Stomach smooth muscle (tissue), 2 donors: Measurements from ENCODE around the gene USP44.

Experiments
- H3K27ac ChIP-seq: one replicate; pipeline ENCODE4 v1.7.0; 2013; ENCODE audit warnings: mild to moderate bottlenecking, low read length, inconsistent platforms
- H3K27me3 ChIP-seq, 2 donors: one replicate each; pipeline ENCODE4 v1.7.0; 2013; ENCODE audit warnings: low read length in 2 of 2; ENCODE audit not compliant: insufficient read depth in 2 of 2, control insufficient read depth in 1 of 2
- H3K36me3 ChIP-seq, 2 donors: one replicate each; pipeline ENCODE4 v1.7.0; 2013; ENCODE audit warnings: low read length in 2 of 2; ENCODE audit not compliant: control insufficient read depth in 2 of 2, insufficient read depth in 2 of 2
- H3K4me1 ChIP-seq: one replicate; pipeline ENCODE4 v1.7.0; 2013; ENCODE audit warnings: low read length; ENCODE audit not compliant: control insufficient read depth, insufficient read depth
- H3K4me3 ChIP-seq, 2 donors: one replicate each; pipeline ENCODE4 v1.7.0; 2013; ENCODE audit warnings: low read length in 2 of 2
- H3K9ac ChIP-seq, 2 donors: one replicate each; pipeline ENCODE4 v1.7.0; 2013; ENCODE audit warnings: low read length in 2 of 2, mild to moderate bottlenecking in 1 of 2
- H3K9me3 ChIP-seq, 2 donors: one replicate each; pipeline ENCODE4 v1.7.0; 2013; ENCODE audit warnings: low read length in 2 of 2; ENCODE audit not compliant: control insufficient read depth in 2 of 2
- donor health status: healthy.
- donor health status: Pancreatic carcinoma.

Gene USP44

DNA sequence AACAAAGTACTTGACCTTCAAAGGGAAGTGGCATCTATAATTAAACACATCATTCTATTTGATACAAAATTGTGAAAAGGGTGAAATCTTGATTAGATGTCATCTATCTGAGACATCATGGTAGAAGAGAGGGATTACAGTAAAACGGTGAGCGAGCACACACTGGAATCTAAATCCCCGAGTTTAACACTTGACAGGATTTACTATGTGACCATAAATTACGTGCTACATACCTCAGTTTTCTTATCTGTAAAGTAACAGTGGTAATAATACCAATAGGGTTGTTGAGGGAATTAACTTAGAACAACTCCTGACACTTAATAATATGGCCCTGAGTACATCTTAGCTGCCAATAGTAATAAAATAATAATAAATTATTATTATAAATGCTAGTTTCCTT, 13.3 kb downstream of the USP44 start:
- Histone ChIP-seq H3K27ac (no peak overlapping the region), H3K9ac (no peak overlapping the region), H3K4me1 (peaks cover 4% of the 10 kb centered on the region), H3K4me3 (no peak overlapping the region), H3K27me3 (no peaks in the 10 kb centered on the region), H3K36me3 (no peaks in the 10 kb centered on the region), H3K9me3 (no peaks in the 10 kb centered on the region)

DNA sequence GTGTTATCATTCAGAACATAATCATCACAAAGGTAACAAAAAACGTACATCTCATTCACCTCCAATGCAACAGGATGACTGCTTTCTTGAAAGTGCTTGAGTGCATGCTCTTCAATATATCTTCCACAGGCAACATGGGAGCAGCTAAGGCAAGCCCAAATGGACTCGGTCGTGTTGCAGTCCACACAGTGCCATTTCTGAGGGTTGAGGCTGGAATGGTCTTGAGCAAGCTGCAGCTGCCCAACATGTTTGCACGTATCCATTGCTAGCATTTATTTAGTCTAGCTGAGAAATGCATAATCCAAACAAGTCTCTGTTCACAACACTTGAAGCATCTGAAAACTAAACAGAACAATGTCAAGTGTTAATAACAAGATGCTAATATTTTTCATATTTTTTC, 17.3 kb downstream of the USP44 start:
- H3K9ac ChIP-seq, result no peak overlapping the region
- no peak overlapping the region for H3K4me3 ChIP-seq
- H3K27ac ChIP-seq, result no peak overlapping the region
- H3K4me1 ChIP-seq, result peaks cover 4% of the 10 kb centered on the region
- H3K9me3 ChIP-seq, result no peaks in the 10 kb centered on the region
- no peaks in the 10 kb centered on the region for H3K27me3 ChIP-seq
- no peaks in the 10 kb centered on the region for H3K36me3 ChIP-seq

DNA sequence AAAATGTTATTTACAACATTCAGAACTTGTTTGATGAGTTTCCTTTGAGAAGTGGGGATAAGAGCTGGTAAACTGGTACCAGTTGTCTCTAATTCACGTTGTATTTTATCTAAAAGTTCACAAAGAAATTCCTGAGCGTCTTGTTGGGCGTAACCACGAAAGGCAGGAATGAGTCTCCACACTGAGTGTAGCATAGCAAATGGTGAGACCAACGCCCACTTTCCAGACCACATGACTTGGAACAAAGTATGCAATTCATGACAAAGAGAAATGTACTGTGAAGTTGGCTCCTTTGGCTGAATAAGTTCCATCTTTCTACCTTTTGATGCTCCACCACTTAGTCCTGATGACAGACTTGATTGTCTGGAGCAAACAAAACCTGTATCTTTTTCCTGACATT, 18.4 kb downstream of the USP44 start:
- no peaks in the 10 kb centered on the region for H3K36me3 ChIP-seq
- peaks cover 4% of the 10 kb centered on the region for H3K4me1 ChIP-seq
- no peak overlapping the region for H3K27ac ChIP-seq
- H3K9ac ChIP-seq, result no peak overlapping the region
- no peak overlapping the region for H3K4me3 ChIP-seq
- no peaks in the 10 kb centered on the region for H3K9me3 ChIP-seq
- no peaks in the 10 kb centered on the region for H3K27me3 ChIP-seq

DNA sequence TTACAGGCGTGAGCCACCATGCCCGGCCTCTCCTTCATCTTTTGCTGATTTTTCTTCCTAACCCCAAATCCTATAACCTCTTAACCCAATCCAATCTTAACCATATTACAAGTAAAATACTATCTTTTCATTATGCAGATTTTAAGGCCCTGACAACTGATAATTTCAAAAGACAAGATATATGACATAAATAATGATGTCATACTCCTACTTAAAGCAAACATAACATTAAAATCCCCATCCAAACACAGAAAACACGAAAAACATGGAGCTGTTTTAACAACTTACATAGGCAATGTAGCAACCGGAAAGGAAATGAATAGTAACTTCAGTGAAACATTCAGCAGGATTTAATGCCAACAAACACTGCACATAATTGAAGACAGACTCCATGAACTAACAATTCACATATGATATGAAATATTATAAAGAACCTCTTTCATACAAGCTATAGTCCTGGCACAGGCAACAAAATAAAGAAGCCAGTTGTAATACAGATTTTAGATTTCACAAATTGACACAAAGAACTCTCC, 21.5 kb downstream of the USP44 start:
- H3K4me3 ChIP-seq, result no peak overlapping the region

DNA sequence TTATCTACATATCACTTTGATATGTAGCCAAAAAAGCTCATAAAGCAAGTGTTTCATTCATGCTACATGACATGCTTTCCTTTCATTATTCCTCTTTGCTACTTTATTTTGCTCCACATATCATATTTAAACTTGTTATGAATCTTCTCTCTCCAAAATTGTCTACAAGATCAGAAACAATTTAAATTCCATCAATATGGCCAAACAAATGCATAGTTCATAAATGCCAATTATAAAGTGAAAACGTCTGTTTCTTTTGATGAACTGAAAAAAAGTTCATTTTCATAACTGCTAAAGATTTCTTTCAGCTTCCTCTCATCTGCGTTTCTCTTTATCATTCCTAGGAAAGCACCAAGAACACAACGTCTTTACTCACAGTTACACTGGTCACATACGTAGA, 22.8 kb downstream of the USP44 start:
- Histone ChIP-seq H3K36me3 (no peaks in the 10 kb centered on the region), H3K27me3 (no peaks in the 10 kb centered on the region), H3K9me3 (no peaks in the 10 kb centered on the region), H3K4me1 (no peaks in the 10 kb centered on the region), H3K9ac (no peak overlapping the region), H3K27ac (no peak overlapping the region), H3K4me3 (no peak overlapping the region)

More for the DNA sequence above, 21.5 kb downstream of the USP44 start:
- Histone ChIP-seq H3K9ac (no peak overlapping the region), H3K9me3 (no peaks in the 10 kb centered on the region), H3K36me3 (no peaks in the 10 kb centered on the region), H3K27ac (no peak overlapping the region), H3K4me1 (peaks cover 4% of the 10 kb centered on the region), H3K27me3 (no peaks in the 10 kb centered on the region)

DNA sequence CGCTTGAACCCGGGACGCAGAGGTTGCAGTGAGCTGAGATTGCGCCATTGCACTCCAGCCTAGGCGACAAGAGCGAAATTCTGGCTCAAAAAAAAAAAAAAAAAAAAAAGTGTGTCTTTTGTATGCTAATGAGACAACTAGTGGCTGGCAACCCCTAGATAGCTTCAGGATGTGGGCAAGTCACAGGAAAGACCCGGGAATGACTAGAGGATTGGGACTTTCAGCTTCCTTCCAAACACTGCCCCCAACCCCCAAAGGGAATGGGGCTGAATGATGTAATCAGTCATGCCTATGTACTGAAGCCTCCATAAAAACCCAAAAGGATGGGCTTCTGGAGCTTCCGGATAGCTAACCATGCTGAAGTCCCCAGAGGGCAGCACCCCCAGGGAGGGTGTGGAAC, 28.6 kb downstream of the USP44 start:
- no peak overlapping the region for H3K9ac ChIP-seq
- H3K36me3 ChIP-seq, result peaks cover 0 to 3% of the 10 kb centered on the region in 2 donors
- H3K9me3 ChIP-seq, result no peaks in the 10 kb centered on the region
- H3K4me3 ChIP-seq, result no peak overlapping the region
- no peak overlapping the region for H3K27ac ChIP-seq
- no peaks in the 10 kb centered on the region for H3K27me3 ChIP-seq
- H3K4me1 ChIP-seq, result no peaks in the 10 kb centered on the region

DNA sequence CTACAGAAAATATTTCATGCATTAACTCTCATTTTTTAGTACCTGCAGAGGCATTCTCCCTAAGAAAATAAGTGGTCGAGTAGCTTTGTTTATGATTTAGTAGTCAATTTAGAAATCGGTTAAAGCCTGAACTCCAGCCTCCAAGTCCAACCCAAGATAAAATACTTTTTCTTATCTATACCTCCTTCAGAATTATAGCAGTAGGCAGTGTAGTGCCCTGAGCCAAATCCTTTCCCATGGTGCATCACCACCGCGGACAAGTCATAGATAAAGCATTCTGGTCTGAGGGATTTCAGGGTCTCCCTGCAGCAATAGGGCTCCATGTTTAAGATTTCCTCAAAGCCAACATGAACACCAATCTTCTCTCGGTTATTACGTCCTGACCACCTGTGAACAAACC, 30.5 kb downstream of the USP44 start:
- H3K4me1 ChIP-seq, result no peaks in the 10 kb centered on the region
- no peak overlapping the region for H3K27ac ChIP-seq
- no peaks in the 10 kb centered on the region for H3K27me3 ChIP-seq
- peaks cover 0 to 3% of the 10 kb centered on the region in 2 donors for H3K36me3 ChIP-seq
- H3K9me3 ChIP-seq, result no peaks in the 10 kb centered on the region
- no peak overlapping the region for H3K4me3 ChIP-seq
- H3K9ac ChIP-seq, result no peak overlapping the region

DNA sequence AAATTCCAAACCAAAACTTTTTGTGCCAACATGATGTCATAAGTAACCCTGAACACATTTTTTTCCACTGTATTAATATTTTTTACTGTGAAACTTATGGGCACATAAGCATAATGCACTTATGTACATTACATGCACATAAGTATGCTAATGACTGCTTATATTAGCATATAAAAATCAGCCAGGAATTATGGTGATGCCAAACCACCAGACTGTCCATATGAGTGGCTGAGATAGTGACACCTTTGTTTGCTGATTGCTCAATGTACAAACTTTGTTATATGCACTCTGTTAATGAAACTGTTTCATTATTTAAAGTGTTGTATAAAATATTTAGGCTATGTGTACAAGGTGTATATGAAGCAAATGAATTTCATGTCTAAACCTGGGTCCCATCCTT, 32.3 kb downstream of the USP44 start:
- Histone ChIP-seq H3K4me1 (no peaks in the 10 kb centered on the region), H3K27ac (no peak overlapping the region), H3K4me3 (no peak overlapping the region), H3K9me3 (no peaks in the 10 kb centered on the region), H3K27me3 (no peaks in the 10 kb centered on the region), H3K9ac (no peak overlapping the region), H3K36me3 (peaks cover 6 to 7% of the 10 kb centered on the region in 2 donors)

DNA sequence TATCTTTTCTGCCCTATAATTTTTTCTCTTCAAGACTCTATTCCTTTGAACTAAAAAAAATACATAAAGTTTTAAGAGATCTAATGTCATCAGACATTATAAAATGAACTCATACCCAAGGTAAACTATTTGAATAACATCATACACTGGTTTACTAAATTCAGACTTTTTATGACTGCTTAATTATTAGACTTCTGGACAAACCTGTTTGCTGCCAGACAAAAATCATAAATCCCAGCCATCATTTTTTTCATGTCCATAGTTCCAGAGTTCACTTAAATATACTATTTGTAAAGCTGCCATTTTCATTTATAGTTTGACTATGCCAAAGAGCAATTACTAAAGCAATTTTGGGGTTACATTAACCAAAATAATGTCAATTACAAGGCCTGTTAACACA, 34.0 kb downstream of the USP44 start:
- Histone ChIP-seq H3K27me3 (no peaks in the 10 kb centered on the region), H3K9ac (no peak overlapping the region), H3K4me1 (no peaks in the 10 kb centered on the region), H3K4me3 (no peak overlapping the region), H3K36me3 (peaks cover 19 to 23% of the 10 kb centered on the region in 2 donors), H3K27ac (no peak overlapping the region), H3K9me3 (no peaks in the 10 kb centered on the region)

DNA sequence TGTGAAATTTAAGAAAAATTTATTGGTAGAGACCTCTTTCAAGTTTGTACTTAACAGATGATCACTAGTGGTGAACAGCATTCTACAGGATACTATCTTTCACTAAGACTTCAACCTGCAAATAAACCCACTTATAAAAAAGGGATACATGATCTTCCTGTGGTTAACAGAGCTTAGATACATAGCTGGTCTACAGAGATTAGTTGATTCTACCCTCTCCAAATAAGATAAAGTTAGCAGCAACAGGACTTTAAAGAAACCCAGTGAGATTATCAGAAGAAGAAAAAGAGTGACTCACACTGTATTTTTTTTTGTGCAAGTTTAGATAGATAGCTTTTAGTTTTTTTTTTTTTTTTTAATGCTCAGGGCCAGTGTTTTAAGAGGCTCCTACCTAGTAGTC, 34.5 kb downstream of the USP44 start:
- no peak overlapping the region for H3K9ac ChIP-seq
- H3K27me3 ChIP-seq, result no peaks in the 10 kb centered on the region
- no peak overlapping the region for H3K27ac ChIP-seq
- no peaks in the 10 kb centered on the region for H3K4me1 ChIP-seq
- no peak overlapping the region for H3K4me3 ChIP-seq
- H3K36me3 ChIP-seq, result peaks cover 19 to 28% of the 10 kb centered on the region in 2 donors
- no peaks in the 10 kb centered on the region for H3K9me3 ChIP-seq

DNA sequence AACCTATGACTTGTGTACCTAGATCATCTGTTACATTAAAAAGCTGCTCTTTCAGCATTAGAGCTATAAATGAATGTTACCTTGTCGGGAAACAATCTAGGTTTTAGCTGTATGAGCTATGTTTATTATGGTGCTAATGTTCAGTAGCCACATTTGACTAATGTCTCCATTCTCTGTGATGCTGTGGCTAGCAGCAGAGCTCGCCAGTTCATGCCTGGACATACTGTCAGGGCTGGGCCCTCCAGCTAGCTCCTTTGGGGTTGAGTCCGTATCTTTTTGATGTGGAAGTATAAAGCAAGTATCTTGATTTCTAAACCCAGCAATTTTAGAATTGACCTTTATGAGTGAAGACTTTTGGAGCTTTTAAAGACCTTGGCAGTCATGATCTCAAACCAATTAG, 36.1 kb downstream of the USP44 start:
- H3K36me3 ChIP-seq, result peaks cover 25 to 37% of the 10 kb centered on the region in 2 donors
- H3K9ac ChIP-seq, result no peak overlapping the region
- no peak overlapping the region for H3K4me3 ChIP-seq
- no peaks in the 10 kb centered on the region for H3K4me1 ChIP-seq
- H3K27ac ChIP-seq, result no peak overlapping the region
- H3K9me3 ChIP-seq, result no peaks in the 10 kb centered on the region
- H3K27me3 ChIP-seq, result no peaks in the 10 kb centered on the region
